Nephron progenitor cell (in vitro differentiated cells): ENCODE data around the gene UQCRQ.

Experiments used
- DNase-seq: peaks from one replicate; pipeline ENCODE4 v3.0.0; 2021
- H3K27ac Mint-ChIP-seq: 2 replicates; pipeline ENCODE4 v1.8.0; 2021; ENCODE audit warnings: mild to moderate bottlenecking, moderate library complexity, mixed read lengths
- H3K27me3 Mint-ChIP-seq: 2 replicates; pipeline ENCODE4 v1.8.0; 2021; ENCODE audit warnings: mild to moderate bottlenecking, low read depth, mixed read lengths; ENCODE audit not compliant: poor library complexity
- H3K36me3 Mint-ChIP-seq: 2 replicates; pipeline ENCODE4 v1.8.0; 2021; ENCODE audit warnings: low read depth, mixed read lengths
- H3K4me1 Mint-ChIP-seq: 2 replicates; pipeline ENCODE4 v1.8.0; 2021; ENCODE audit warnings: mixed read lengths
- H3K4me3 Mint-ChIP-seq: 2 replicates; pipeline ENCODE4 v1.8.0; 2021; ENCODE audit warnings: mild to moderate bottlenecking, moderate library complexity, mixed read lengths
- H3K9me3 Mint-ChIP-seq: 2 replicates; pipeline ENCODE4 v1.8.0; 2021; ENCODE audit warnings: mild to moderate bottlenecking, moderate library complexity, mixed read lengths
- TF ChIP-seq, protein P1 (sequence below): fragments of 200-600 bp; sonication (generic); IDR thresholded peaks from 2 replicates; pipeline ENCODE4 v1.5.0; 2021; ENCODE audit warnings: antibody characterized with exemption

The UQCRQ gene

DNA sequence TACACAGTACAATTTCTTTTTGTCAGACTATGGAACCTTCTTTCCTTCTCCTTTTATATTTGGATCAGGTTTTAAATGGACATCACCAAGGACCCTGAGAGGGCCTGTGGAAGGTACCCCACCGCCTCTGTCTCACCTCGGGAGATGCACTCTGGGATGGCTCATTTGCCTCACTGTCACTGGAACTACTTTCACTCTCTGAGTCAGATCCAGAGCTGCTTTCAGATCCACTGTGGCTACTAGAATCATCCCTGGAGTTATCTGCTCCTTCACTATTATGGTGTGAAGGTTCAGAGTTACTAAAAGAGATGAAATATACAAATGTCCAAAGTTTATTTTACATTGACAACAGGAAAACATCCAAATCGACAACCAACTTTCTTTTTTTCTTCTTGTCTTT lies 31.7 kb downstream of the UQCRQ start:
- H3K4me3 Mint-ChIP-seq = no peak overlapping the region
- DNase-seq = no peak
- H3K36me3 Mint-ChIP-seq = peaks cover 73% of the 10 kb centered on the region
- TF ChIP-seq, protein P1, sequence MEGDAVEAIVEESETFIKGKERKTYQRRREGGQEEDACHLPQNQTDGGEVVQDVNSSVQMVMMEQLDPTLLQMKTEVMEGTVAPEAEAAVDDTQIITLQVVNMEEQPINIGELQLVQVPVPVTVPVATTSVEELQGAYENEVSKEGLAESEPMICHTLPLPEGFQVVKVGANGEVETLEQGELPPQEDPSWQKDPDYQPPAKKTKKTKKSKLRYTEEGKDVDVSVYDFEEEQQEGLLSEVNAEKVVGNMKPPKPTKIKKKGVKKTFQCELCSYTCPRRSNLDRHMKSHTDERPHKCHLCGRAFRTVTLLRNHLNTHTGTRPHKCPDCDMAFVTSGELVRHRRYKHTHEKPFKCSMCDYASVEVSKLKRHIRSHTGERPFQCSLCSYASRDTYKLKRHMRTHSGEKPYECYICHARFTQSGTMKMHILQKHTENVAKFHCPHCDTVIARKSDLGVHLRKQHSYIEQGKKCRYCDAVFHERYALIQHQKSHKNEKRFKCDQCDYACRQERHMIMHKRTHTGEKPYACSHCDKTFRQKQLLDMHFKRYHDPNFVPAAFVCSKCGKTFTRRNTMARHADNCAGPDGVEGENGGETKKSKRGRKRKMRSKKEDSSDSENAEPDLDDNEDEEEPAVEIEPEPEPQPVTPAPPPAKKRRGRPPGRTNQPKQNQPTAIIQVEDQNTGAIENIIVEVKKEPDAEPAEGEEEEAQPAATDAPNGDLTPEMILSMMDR = no peak
- H3K27me3 Mint-ChIP-seq = no peaks in the 10 kb centered on the region
- no peak overlapping the region for H3K27ac Mint-ChIP-seq
- H3K4me1 Mint-ChIP-seq = no peaks in the 10 kb centered on the region
- H3K9me3 Mint-ChIP-seq = no peaks in the 10 kb centered on the region

DNA sequence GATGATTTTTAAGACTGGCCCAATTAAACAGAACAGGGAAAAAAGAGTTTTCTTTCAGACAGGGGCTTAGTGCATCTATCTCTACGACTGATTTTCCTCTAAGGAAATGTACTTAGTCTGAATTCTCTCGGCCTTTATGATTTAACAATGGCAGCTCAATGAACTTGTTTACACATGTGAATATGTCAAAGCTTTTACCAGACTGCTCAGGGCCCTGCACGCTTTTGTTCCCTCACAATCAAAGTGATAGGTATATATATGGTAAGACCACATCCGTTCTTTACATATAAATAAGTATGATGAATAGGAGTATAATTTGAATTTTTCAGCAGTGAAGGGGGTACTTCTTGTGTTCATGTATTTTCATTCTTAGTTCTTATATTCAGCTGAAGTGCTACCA lies 34.6 kb downstream of the UQCRQ start:
- no peak overlapping the region for H3K4me3 Mint-ChIP-seq
- H3K36me3 Mint-ChIP-seq = peaks cover 78% of the 10 kb centered on the region
- H3K27ac Mint-ChIP-seq = peak overlapping the region; percentile 21
- H3K9me3 Mint-ChIP-seq = no peaks in the 10 kb centered on the region
- TF ChIP-seq, protein P1 = no peak
- no peaks in the 10 kb centered on the region for H3K27me3 Mint-ChIP-seq
- no peak for DNase-seq
- H3K4me1 Mint-ChIP-seq = no peaks in the 10 kb centered on the region

DNA sequence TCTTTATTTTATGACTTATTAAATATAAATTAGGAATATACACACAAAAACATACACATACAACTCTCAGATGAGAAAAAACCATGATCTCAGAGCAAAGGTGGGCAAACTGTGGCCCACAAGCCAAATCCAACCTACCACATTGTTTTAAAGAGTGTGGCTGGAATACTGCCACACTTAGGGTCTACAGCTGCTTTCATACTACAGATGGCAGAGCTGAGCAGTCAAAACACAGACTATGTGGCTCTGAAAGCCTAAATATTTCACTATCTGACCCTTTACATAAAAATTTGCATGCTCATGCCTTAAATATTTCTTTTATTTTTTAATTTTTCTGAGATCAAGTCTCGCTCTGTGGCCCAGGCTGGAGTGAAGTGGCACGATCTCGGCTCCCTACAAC lies 35.3 kb downstream of the UQCRQ start:
- TF ChIP-seq, protein P1 = no peak
- H3K4me1 Mint-ChIP-seq = no peaks in the 10 kb centered on the region
- no peak overlapping the region for H3K4me3 Mint-ChIP-seq
- no peaks in the 10 kb centered on the region for H3K27me3 Mint-ChIP-seq
- H3K27ac Mint-ChIP-seq = no peak overlapping the region
- H3K36me3 Mint-ChIP-seq = peaks cover 78% of the 10 kb centered on the region
- H3K9me3 Mint-ChIP-seq = no peaks in the 10 kb centered on the region
- DNase-seq = no peak

DNA sequence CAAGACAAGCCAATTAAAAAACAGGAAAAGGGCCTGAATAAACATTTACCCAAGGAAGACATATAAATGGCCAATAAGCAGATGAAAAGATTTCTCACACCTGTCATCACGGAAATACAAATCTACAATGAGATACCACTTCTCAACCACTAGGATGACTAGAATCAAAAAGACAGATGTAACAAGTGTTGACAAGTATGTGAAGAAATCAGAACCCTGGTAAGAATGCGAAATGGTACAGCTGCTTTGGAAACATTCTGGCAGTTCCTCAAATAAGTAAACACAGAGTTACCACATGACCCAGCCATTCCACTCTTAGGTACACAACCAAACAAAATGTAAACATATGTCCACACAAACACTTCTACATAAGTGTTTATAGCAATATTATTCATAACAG lies 39.5 kb downstream of the UQCRQ start:
- no peaks in the 10 kb centered on the region for H3K27me3 Mint-ChIP-seq
- H3K9me3 Mint-ChIP-seq = no peaks in the 10 kb centered on the region
- TF ChIP-seq, protein P1 = no peak
- H3K27ac Mint-ChIP-seq = no peak overlapping the region
- H3K4me1 Mint-ChIP-seq = no peaks in the 10 kb centered on the region
- H3K4me3 Mint-ChIP-seq = no peak overlapping the region
- H3K36me3 Mint-ChIP-seq = peaks cover 67% of the 10 kb centered on the region
- DNase-seq = no peak

DNA sequence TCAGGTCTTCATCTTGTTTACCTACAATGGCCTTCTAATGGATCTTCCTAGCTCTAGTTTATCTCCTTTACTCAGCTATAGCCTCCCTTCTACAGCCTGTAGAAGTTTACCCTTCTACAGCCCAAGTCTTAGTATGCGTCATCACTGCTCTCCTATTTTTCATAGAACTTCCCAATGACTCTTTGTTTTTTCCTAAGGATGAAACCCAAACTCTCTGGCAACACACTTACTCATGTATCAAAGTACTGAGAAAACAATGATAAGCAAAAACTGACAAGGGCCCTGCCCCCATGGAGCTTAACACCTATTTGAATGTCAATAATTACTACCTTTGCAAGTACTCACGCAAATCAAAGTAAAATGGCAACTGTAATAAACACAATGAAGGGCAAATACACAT lies 40.7 kb downstream of the UQCRQ start:
- Mint-ChIP-seq H3K27me3 (no peaks in the 10 kb centered on the region), H3K36me3 (peaks cover 73% of the 10 kb centered on the region), H3K9me3 (no peaks in the 10 kb centered on the region), H3K27ac (no peak overlapping the region), H3K4me3 (no peak overlapping the region), H3K4me1 (no peaks in the 10 kb centered on the region)
- TF ChIP-seq, protein P1 = no peak
- no peak for DNase-seq

DNA sequence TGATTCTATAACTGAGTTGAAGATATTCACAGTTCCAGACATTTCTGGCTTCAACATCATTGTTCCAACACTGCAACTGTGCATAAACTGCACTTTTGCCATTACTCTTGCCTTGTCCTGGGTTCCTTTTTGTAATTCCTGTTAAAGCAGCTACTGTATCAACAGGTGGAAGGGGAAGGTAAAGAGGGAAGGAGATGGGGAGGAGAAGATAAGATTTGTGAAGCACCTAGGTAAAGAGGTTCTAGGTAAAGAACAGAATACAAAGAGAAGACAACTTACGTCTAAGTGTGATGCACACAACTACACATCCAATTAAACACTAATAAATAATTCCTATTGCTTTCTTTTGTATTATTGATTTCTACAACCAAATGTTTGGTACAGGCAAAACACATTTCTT lies 43.3 kb downstream of the UQCRQ start:
- DNase-seq = no peak
- no peaks in the 10 kb centered on the region for H3K4me1 Mint-ChIP-seq
- no peak overlapping the region for H3K4me3 Mint-ChIP-seq
- no peak overlapping the region for H3K27ac Mint-ChIP-seq
- TF ChIP-seq, protein P1 = no peak
- H3K36me3 Mint-ChIP-seq = peaks cover 72% of the 10 kb centered on the region
- H3K27me3 Mint-ChIP-seq = no peaks in the 10 kb centered on the region
- no peaks in the 10 kb centered on the region for H3K9me3 Mint-ChIP-seq
